IPS-18c (cell line): Measurements from ENCODE around the gene SYNPO2.
"Not testable (repeated sequence)": the region's sequence is repeated elsewhere in the genome, so short reads cannot be mapped to it uniquely, and the experiment has no call there.

Experiments
- H3K4me3 ChIP-seq: 2 replicates; pipeline ENCODE4 v1.7.0; 2013; ENCODE audit warnings: low read depth, mild to moderate bottlenecking, low read length, moderate library complexity; ENCODE audit not compliant: insufficient read depth
- H3K9me3 ChIP-seq: one replicate; pipeline ENCODE4 v1.6.1; 2013; ENCODE audit warnings: mild to moderate bottlenecking, low read length, moderate library complexity; ENCODE audit not compliant: control insufficient read depth, insufficient read depth

SYNPO2 gene

DNA sequence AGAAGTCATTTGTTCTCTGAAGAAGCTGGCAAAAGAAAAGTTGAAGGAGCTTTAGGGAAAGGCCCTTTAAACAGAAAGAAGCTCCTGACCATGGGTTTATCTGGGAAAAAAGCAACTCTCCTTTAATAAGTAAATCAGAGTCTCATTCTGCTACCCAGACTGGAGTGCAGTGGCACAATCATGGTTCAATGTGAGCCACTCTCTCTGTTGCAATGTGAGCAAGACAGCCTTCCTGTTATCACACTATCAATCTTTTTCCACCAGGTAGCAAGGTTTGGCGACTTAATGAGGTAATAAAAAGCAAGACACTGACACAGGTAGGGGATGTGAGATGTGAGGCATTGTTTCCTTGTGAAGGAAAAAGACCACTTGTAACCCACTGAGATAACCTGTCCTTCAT is 111.3 kb downstream of the SYNPO2 start:
- Histone ChIP-seq H3K4me3 (no peak overlapping the region), H3K9me3 (no peaks in the 10 kb centered on the region)

DNA sequence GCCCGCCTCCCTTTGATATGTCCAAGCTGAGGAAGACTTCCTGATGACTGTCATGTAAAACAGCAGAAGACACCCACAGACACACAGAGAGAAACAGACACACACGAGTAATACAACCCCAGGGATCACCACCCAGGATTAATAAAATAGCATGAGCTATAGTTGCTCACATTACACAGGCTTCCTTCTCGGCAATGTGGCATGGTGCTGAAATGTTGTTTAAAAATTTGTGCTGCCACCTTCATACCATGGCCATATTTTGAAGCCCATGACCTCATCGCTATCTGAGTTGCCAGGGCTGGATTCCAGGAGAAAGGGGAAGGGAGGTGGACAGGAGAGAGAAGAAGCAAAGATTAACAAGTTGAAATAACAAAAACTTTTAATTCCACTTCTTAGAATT is 111.7 kb downstream of the SYNPO2 start:
- no peak overlapping the region for H3K4me3 ChIP-seq

GRCh38 chr4:119002476-119002875 is 113.8 kb downstream of the SYNPO2 start:
- H3K4me3 ChIP-seq: no peak overlapping the region
- no peaks in the 10 kb centered on the region for H3K9me3 ChIP-seq

More for the DNA sequence above, 111.7 kb downstream of the SYNPO2 start:
- no peaks in the 10 kb centered on the region for H3K9me3 ChIP-seq

GRCh38 chr4:119003001-119003400 is 114.3 kb downstream of the SYNPO2 start:
- not testable (repeated sequence) for H3K9me3 ChIP-seq, H3K4me3 ChIP-seq

GRCh38 chr4:119005928-119006460 is 117.3 kb downstream of the SYNPO2 start:
- H3K4me3 ChIP-seq: no peak overlapping the region
- no peaks in the 10 kb centered on the region for H3K9me3 ChIP-seq

DNA sequence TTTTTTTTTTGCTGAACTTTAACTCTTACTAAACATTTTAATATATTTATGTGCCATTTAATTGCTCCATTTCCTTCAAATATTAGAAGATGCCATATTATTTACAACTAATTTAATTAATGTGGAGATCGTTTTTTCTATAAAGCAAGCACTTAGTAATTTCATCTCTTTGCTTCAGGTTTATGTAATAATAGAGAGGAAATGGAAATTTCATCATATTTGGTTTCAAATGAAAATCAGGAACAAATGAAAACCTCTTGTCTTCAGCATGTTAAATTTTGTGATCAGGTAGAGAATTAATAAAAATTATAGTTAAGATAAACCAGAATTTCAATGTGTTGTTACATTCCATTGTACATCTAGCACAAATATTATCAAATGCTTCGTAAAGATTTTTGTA is 120.1 kb downstream of the SYNPO2 start:
- Histone ChIP-seq H3K4me3 (no peak overlapping the region), H3K9me3 (no peaks in the 10 kb centered on the region)

- H3K4me3 ChIP-seq: not testable (repeated sequence)
Measured at GRCh38 chr4:119010221-119010620, 121.6 kb downstream of the SYNPO2 start.

GRCh38 chr4:119010909-119011606 is 122.4 kb downstream of the SYNPO2 start:
- H3K4me3 ChIP-seq: no peak overlapping the region
- H3K9me3 ChIP-seq: no peaks in the 10 kb centered on the region

More at GRCh38 chr4:119010221-119010620, 121.6 kb downstream of the SYNPO2 start:
- H3K9me3 ChIP-seq: not testable (repeated sequence)

GRCh38 chr4:119011607-119011988 is 122.9 kb downstream of the SYNPO2 start:
- no peaks in the 10 kb centered on the region for H3K9me3 ChIP-seq
- no peak overlapping the region for H3K4me3 ChIP-seq

DNA sequence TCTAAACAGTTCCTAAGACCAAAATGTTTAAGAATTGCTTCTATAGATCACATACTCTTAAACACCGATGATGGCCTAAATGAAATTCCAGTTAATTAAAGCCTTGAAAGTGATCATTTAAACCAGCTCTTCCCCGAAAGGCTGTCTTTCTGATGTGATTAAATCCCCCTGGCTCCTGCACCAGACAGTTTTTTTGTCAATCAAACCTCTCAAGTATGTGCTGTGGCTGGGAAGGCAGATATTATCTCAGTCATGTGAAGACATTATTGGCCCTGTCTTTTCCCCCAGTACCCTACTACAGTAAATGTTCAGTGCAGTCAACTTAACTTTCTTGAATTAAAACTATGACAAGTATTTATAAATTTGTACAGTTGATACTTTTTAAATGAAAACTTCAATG is 126.0 kb downstream of the SYNPO2 start:
- Histone ChIP-seq H3K4me3 (no peak overlapping the region), H3K9me3 (no peaks in the 10 kb centered on the region)

DNA sequence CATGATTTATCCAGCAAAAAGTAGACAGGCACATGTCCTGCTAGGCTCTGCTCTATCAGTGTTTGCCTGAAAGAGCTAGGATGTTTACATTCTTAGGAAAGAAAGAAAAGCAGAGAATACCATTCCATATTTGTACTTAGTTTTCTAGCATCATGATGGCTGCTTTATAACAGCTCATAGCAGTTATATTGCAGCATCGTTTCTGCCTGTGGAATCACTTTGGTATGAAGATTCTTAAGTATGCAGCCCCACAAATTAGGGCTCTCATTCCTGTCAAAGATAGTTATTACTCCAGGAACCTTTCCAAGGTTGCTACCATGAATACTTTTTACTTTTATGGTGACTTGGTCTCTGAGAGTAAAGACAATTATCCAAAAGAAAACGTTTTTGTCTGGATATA is 128.0 kb downstream of the SYNPO2 start:
- no peak overlapping the region for H3K4me3 ChIP-seq

GRCh38 chr4:119017636-119018035 is 129.0 kb downstream of the SYNPO2 start:
- Histone ChIP-seq H3K4me3 (no peak overlapping the region), H3K9me3 (no peaks in the 10 kb centered on the region)

More for the DNA sequence above, 128.0 kb downstream of the SYNPO2 start:
- no peaks in the 10 kb centered on the region for H3K9me3 ChIP-seq

DNA sequence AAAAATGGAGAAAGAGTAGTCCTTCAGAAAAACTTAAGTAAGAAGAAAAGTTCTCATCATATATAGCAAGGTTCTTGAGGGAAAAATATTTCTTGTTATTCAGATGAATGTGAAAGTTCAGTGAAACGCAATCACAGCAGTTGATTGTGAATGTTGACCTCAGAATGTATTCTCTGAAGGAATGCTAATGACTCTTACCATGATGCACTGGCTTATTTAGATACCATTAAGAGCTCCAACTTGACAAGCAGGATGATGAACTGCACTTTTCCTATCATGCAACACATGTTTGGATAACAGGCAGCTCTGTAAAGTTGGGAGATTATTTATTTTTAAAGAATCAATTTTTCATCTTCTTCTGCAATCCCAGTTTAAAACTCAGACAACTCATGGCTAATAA is 131.5 kb downstream of the SYNPO2 start:
- no peaks in the 10 kb centered on the region for H3K9me3 ChIP-seq

GRCh38 chr4:119022520-119022919 is 133.9 kb downstream of the SYNPO2 start:
- not testable (repeated sequence) for H3K9me3 ChIP-seq, H3K4me3 ChIP-seq

More for the DNA sequence above, 131.5 kb downstream of the SYNPO2 start:
- no peak overlapping the region for H3K4me3 ChIP-seq

- no peaks in the 10 kb centered on the region for H3K9me3 ChIP-seq
- H3K4me3 ChIP-seq: no peak overlapping the region
Measured at GRCh38 chr4:119024102-119024501, 135.4 kb downstream of the SYNPO2 start.

- no peaks in the 10 kb centered on the region for H3K9me3 ChIP-seq
- no peak overlapping the region for H3K4me3 ChIP-seq
Measured at GRCh38 chr4:119025420-119025819, 136.8 kb downstream of the SYNPO2 start.

- H3K4me3 ChIP-seq: no peak overlapping the region
- H3K9me3 ChIP-seq: no peaks in the 10 kb centered on the region
Measured at GRCh38 chr4:119025916-119026661, 137.4 kb downstream of the SYNPO2 start.
